NT2/D1 (cell line): ENCODE measurements around the gene RYR2.

Experiments
- DNase-seq: peaks from one replicate; pipeline ENCODE4 v3.0.0-alpha.2; 2011; ENCODE audit warnings: low read depth, low spot score
- H3K27me3 ChIP-seq: 2 replicates; pipeline ENCODE4 v1.6.0; 2011; ENCODE audit warnings: mild to moderate bottlenecking; ENCODE audit not compliant: insufficient read length, insufficient read depth
- H3K36me3 ChIP-seq: 2 replicates; pipeline ENCODE4 v1.6.1; 2011; ENCODE audit warnings: mild to moderate bottlenecking, low read length, mixed read lengths; ENCODE audit not compliant: insufficient read depth, insufficient read length
- H3K4me1 ChIP-seq: 2 replicates; pipeline ENCODE4 v1.5.1; 2011; ENCODE audit not compliant: insufficient read depth, insufficient read length
- H3K4me3 ChIP-seq: 2 replicates; pipeline ENCODE4 v1.5.1; 2011; ENCODE audit warnings: low read depth; ENCODE audit not compliant: insufficient read length
- H3K9ac ChIP-seq: 2 replicates; pipeline ENCODE4 v1.6.0; 2011; ENCODE audit warnings: low read depth; ENCODE audit not compliant: insufficient read length
- H3K9me3 ChIP-seq: 2 replicates; pipeline ENCODE4 v1.5.1; 2011; ENCODE audit warnings: mild to moderate bottlenecking, low read length; ENCODE audit not compliant: insufficient read depth
- SUZ12 ChIP-seq: IDR thresholded peaks from 2 replicates; pipeline ENCODE4 v1.6.1; 2011; ENCODE audit not compliant: insufficient read length, insufficient read depth; ENCODE audit errors: extremely low read depth
- YY1 ChIP-seq: IDR thresholded peaks from 2 replicates; pipeline ENCODE4 v1.6.1; 2011; ENCODE audit not compliant: insufficient read length, insufficient read depth
- ZNF274 ChIP-seq: IDR thresholded peaks from 2 replicates; pipeline ENCODE4 v1.6.1; 2011; ENCODE audit warnings: mild to moderate bottlenecking, low read depth, low read length

Gene RYR2

GRCh38 chr1:237695878-237696277 lies 653.9 kb downstream of the RYR2 start:
- H3K4me3 ChIP-seq: no peak overlapping the region
- DNase-seq: no peak
- H3K27me3 ChIP-seq: no peaks in the 10 kb centered on the region
- H3K36me3 ChIP-seq: no peaks in the 10 kb centered on the region
- no peak for TF ChIP-seq YY1
- TF ChIP-seq SUZ12: no peak
- TF ChIP-seq ZNF274: no peak
- no peak overlapping the region for H3K9ac ChIP-seq
- H3K9me3 ChIP-seq: no peaks in the 10 kb centered on the region
- H3K4me1 ChIP-seq: no peaks in the 10 kb centered on the region

- no peaks in the 10 kb centered on the region for H3K36me3 ChIP-seq
- no peak overlapping the region for H3K4me3 ChIP-seq
- no peak overlapping the region for H3K9ac ChIP-seq
- no peaks in the 10 kb centered on the region for H3K4me1 ChIP-seq
- TF ChIP-seq ZNF274 (no peak), YY1 (no peak), SUZ12 (no peak)
- no peaks in the 10 kb centered on the region for H3K9me3 ChIP-seq
- H3K27me3 ChIP-seq: no peaks in the 10 kb centered on the region
- no peak for DNase-seq
These were observed 658.2 kb downstream of the RYR2 start for GRCh38 chr1:237700181-237700580.

- Histone ChIP-seq H3K4me1 (no peaks in the 10 kb centered on the region), H3K9me3 (no peaks in the 10 kb centered on the region), H3K36me3 (no peaks in the 10 kb centered on the region), H3K9ac (no peak overlapping the region), H3K27me3 (no peaks in the 10 kb centered on the region), H3K4me3 (no peak overlapping the region)
- TF ChIP-seq ZNF274: no peak
- no peak for TF ChIP-seq SUZ12
- TF ChIP-seq YY1: no peak
- no peak for DNase-seq
These were observed 659.5 kb downstream of the RYR2 start for GRCh38 chr1:237701534-237701933.

GRCh38 chr1:237702161-237702560 lies 660.2 kb downstream of the RYR2 start:
- no peaks in the 10 kb centered on the region for H3K4me1 ChIP-seq
- no peaks in the 10 kb centered on the region for H3K36me3 ChIP-seq
- H3K27me3 ChIP-seq: no peaks in the 10 kb centered on the region
- H3K4me3 ChIP-seq: no peak overlapping the region
- no peak for TF ChIP-seq ZNF274
- no peak for DNase-seq
- no peak overlapping the region for H3K9ac ChIP-seq
- no peaks in the 10 kb centered on the region for H3K9me3 ChIP-seq

GRCh38 chr1:237705462-237705861 lies 663.5 kb downstream of the RYR2 start:
- Histone ChIP-seq H3K27me3 (no peaks in the 10 kb centered on the region), H3K9ac (no peak overlapping the region), H3K4me3 (no peak overlapping the region), H3K36me3 (no peaks in the 10 kb centered on the region), H3K9me3 (no peaks in the 10 kb centered on the region), H3K4me1 (no peaks in the 10 kb centered on the region)
- no peak for DNase-seq
- TF ChIP-seq ZNF274 (no peak), SUZ12 (no peak), YY1 (no peak)

DNA sequence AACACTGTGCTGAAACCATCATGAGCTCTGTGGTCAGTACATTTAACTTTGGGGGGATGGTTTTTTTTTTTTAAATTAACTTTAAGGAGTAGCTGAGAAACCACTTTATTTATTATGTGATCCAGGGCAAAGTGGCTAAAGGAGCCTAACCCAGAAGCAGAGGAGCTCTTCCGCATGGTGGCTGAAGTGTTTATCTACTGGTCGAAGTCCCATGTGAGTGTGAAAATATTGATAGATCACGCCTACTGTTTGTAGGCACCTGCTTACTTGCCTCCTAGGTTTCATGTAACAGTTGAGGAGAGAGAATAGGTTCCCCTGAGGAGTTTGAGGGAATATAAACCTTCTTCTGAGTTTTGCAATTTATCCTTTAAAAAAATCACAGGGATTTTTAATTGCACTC lies 667.4 kb downstream of the RYR2 start:
- TF ChIP-seq YY1 (no peak), SUZ12 (no peak), ZNF274 (no peak)
- H3K9ac ChIP-seq: no peak overlapping the region
- no peaks in the 10 kb centered on the region for H3K9me3 ChIP-seq
- no peaks in the 10 kb centered on the region for H3K36me3 ChIP-seq
- no peak overlapping the region for H3K4me3 ChIP-seq
- H3K4me1 ChIP-seq: no peaks in the 10 kb centered on the region
- DNase-seq: no peak
- no peaks in the 10 kb centered on the region for H3K27me3 ChIP-seq

DNA sequence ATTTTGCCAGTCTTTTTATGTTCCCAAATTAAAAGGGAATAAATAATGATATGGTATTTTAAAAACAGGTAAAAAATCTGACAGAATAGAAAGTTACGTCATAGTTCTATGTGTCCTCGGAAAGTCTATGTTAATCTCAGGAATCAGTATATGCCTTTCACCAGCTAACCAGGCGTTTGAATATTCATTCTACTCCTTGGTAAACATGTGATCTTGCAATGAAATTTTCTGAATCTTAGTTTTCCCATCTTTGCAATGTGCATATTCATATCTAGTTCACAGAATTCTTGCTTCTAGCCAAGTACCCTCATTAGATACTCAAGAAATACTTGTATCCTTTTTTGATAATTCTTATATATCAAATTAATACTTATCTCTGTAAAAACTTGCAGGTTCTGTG lies 669.3 kb downstream of the RYR2 start:
- Histone ChIP-seq H3K27me3 (no peaks in the 10 kb centered on the region), H3K4me1 (no peaks in the 10 kb centered on the region)
- TF ChIP-seq SUZ12 (no peak), YY1 (no peak), ZNF274 (no peak)

DNA sequence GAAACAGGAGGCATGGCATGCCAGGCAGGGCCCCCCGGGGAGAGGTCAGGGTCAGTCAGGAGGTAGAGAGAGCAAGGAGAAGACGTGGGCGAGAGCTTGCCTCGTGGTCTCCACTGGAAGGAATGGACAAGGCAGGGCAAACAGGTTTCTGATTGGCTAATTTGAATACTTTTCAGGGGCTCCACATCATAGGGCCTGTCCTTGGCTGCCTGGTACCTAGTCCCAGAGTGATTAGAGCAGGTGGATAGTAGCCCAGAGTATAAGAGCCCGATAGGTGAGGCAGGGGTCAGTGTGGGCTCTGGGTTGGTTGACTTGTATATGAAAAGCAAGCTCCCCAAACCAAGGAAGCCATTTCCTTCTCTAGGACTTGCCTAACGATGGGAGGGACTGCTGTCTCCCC lies 670.1 kb downstream of the RYR2 start:
- H3K36me3 ChIP-seq: no peaks in the 10 kb centered on the region

More for the DNA sequence above, 669.3 kb downstream of the RYR2 start:
- Histone ChIP-seq H3K4me3 (no peak overlapping the region), H3K9me3 (no peaks in the 10 kb centered on the region), H3K36me3 (no peaks in the 10 kb centered on the region), H3K9ac (no peak overlapping the region)
- no peak for DNase-seq

More for the DNA sequence above, 670.1 kb downstream of the RYR2 start:
- H3K9ac ChIP-seq: no peak overlapping the region
- TF ChIP-seq YY1 (no peak), SUZ12 (no peak), ZNF274 (no peak)
- no peak overlapping the region for H3K4me3 ChIP-seq
- no peaks in the 10 kb centered on the region for H3K27me3 ChIP-seq
- H3K4me1 ChIP-seq: no peaks in the 10 kb centered on the region
- no peak for DNase-seq
- H3K9me3 ChIP-seq: no peaks in the 10 kb centered on the region
